ENCODE measurements around the gene TRIO.

DNA sequence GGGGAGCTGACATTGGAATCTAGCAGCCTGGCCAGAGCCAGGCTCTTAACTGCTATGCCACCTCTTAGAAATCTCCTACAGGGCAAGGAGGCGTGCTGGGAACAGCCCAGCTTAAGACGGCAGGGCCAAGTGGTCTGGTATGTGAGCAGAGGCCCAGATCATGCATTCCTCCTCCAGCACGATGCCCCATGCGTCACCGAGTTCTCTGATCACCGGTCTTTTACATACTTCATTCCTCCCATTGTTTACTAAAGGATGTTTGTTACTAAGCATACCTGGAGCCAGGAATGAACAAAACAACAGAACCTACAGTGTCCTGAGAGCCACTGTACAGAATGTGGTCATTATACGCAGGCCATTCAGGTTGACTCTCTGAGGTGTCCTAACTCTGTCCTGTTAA, 73.8 kb downstream of the TRIO start:
- TF ChIP-seq SUZ12 (IDR thresholded peaks at IDR 0.05) = no peak
- no peak for TF ChIP-seq HDGF (IDR thresholded peaks at IDR 0.05; ENCODE audit: borderline replicate concordance)
- TF ChIP-seq FOXA1 (IDR thresholded peaks at IDR 0.05) = no peak
